Measurements from ENCODE around the gene ZNF682.
"Not testable (repeated sequence)": the region's sequence is repeated elsewhere in the genome, so short reads cannot be mapped to it uniquely, and the experiment has no call there.

Gene ZNF682

DNA sequence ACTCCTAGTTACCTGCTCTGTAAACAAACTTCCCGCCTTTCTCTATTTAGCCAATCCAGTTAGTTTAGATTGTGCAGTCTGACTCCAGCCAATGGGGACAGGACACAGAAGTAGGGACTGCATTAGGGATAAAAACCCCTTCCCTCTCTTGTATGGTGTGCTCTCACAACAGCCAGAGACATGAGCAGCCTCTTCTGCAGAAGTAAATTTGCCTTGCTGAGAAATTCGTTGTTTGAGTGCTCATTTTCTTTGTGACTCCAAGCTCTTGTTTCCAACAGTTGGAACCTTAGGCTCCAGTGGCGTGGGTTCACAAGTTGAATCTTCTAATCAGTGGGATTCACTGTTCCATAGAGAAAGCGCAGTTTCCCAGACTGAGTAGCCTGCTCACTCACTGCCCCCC lies 72.4 kb downstream of the ZNF682 start:
- no peak for DNase-seq

DNA sequence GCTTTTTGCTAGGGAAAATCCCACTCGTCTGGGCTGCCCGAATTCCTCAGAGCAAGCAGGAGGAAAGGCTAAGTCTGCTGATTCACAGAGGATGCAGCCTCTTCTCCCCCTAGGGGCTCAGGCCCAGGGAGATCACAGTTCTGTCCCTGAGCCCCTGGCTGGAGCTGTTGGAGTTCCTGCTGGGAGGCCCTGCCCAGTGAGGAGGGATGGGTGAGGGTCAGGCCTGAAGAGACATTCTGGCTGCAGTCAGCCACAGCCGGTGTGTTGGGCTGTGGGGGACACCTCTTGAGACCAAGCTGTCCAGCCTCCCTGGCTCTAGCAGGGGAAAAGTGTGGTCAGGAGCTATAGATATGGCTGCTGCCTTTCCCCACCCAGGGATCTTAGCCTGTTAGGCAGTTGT lies 73.2 kb downstream of the ZNF682 start:
- not testable (repeated sequence) for DNase-seq

DNA sequence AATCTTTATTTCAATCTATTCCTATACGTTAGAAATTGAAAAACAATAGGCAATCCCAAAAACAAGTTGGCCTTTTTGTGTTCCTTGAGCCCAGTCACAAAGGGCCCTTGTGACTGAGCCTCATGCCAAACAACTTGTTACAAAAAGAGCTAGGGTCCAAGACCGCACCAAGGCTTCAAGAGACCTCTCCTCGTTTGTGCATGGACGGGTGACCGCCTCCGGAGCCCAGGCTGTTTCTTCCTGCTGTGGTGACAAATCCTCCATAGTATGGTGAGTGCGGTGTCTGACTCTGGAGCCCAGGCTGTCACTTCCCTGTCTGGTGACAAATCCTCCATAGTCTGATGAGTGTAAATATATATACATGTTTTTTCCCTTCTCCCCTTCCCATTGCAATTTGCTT lies 74.9 kb downstream of the ZNF682 start:
- DNase-seq = no peak

GRCh38 chr19:19959151-19959799 lies 80.0 kb downstream of the ZNF682 start:
- peak; percentile 31 for DNase-seq

- not testable (repeated sequence) for DNase-seq
Observed at GRCh38 chr19:19957766-19958165, 81.5 kb downstream of the ZNF682 start.

- no peak for DNase-seq
Observed at GRCh38 chr19:19956434-19957075, 82.8 kb downstream of the ZNF682 start.

DNA sequence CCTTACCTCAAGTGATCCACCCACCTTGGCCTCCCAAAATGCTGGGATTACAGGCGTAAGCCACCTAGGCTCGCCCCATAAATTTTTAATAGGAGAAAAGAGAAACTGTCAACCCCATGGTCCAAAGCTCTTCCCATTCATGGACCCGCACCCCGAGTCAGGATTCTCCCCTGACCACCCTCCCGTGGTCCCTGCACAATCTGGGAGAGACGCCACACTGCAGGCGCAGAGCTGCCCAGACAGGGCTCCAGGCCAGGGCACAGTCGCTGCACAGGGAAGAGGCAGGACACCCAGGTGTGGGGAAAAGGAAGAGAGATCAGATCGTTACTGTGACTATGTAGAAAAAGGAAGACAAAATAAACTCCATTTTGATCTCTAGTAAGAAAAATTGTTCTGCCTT lies 84.1 kb downstream of the ZNF682 start:
- no peak for DNase-seq
